Activated B cell treated with CpG ODN at 0.5 μM for 24 hours (primary cell): ENCODE measurements around the gene DMRTA2. TPM values are rescaled to one million over a fixed set of nuclear protein-coding genes. Genes with fewer than 3 reads are reported as not detected.

ENCODE experiments used
- ATAC-seq: fragments of 200-7000 bp; cut with Tn5 transposase; one replicate; pipeline ENCODE4 v1.10.0; 2021; ENCODE audit warnings: low read depth, mild to moderate bottlenecking, moderate library complexity
- CTCF ChIA-PET: fragments of 350-600 bp; sonication (Branson Sonifier 250); formaldehyde crosslinking; loops from one replicate; lab custom pipeline; 2021; ENCODE audit warnings: antibody characterized with exemption; lab: Charles Lee
- POLR2A ChIA-PET: fragments of 350-600 bp; sonication (Branson Sonifier 250); formaldehyde crosslinking; loops from one replicate; lab custom pipeline; 2021; ENCODE audit warnings: antibody characterized with exemption; lab: Charles Lee
- DNase-seq: peaks from one replicate; pipeline ENCODE4 v3.0.0; 2022
- H3K27ac Mint-ChIP-seq: one replicate; pipeline ENCODE4 v1.8.0; 2020; ENCODE audit warnings: mixed read lengths
- H3K27me3 Mint-ChIP-seq: one replicate; pipeline ENCODE4 v1.8.0; 2021; ENCODE audit warnings: mixed read lengths
- H3K36me3 Mint-ChIP-seq: one replicate; pipeline ENCODE4 v1.8.0; 2021; ENCODE audit warnings: low read depth, mixed read lengths
- H3K4me1 Mint-ChIP-seq: one replicate; pipeline ENCODE4 v1.8.0; 2021; ENCODE audit warnings: mixed read lengths
- H3K4me3 Mint-ChIP-seq: one replicate; pipeline ENCODE4 v1.8.0; 2020; ENCODE audit warnings: mild to moderate bottlenecking, mixed read lengths
- H3K9me3 Mint-ChIP-seq: one replicate; pipeline ENCODE4 v1.8.0; 2020; ENCODE audit warnings: mixed read lengths
- CTCF ChIP-seq: fragments of 200-600 bp; IDR thresholded peaks from one replicate; pipeline ENCODE4 v1.8.0; 2022; ENCODE audit warnings: antibody characterized with exemption, mild to moderate bottlenecking
- intact Hi-C: fragments of 100-400 bp; cut with micrococcal nuclease; formaldehyde crosslinking; loops from one replicate; pipeline ENCODE4 v1.15.1; 2024
- total RNA-seq: library from RNA; stranded (reverse); gene quantifications from 2 replicates; pipeline ENCODE4 v1.2.3, GENCODE V29; 2022

DMRTA2 gene
- total RNA-seq, 1 donor from 2014 or later, result not detected

DNA sequence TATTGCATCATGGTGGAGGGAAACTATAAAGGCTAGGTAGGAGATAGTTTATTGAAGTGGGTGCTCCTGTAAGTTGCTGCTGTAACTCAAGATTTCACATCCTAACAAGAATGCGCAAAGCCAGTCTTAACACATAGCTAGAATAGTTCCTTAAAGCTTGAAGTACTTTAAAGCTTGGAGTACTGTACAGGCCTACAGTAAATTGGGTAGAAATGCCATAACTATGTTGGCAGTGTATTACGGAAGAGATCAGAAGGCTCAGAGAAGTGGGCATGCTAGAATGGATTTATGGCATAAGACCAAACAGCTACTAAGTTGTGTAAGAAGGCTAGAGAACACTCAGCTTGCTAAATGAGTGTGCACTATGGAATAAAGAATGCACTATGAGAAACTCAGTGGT, 44.5 kb downstream of the DMRTA2 start:
- DNase-seq (no peak), ATAC-seq (no peak)
- intact Hi-C loops, result no loop called here
- Mint-ChIP-seq H3K4me3 (no peak overlapping the region), H3K27ac (no peak overlapping the region), H3K36me3 (no peaks in the 10 kb centered on the region), H3K4me1 (no peaks in the 10 kb centered on the region), H3K27me3 (peaks cover 4% of the 10 kb centered on the region), H3K9me3 (peaks cover 13% of the 10 kb centered on the region)
- ChIA-PET CTCF (interaction anchor here (1.0 to 1.1 kb wide), 2 partner anchors 11 to 15 kb away, joined by 3 to 4 read pairs; no protein-coding TSS in a partner anchor), POLR2A (no interaction called here)
- no peak for TF ChIP-seq CTCF

DNA sequence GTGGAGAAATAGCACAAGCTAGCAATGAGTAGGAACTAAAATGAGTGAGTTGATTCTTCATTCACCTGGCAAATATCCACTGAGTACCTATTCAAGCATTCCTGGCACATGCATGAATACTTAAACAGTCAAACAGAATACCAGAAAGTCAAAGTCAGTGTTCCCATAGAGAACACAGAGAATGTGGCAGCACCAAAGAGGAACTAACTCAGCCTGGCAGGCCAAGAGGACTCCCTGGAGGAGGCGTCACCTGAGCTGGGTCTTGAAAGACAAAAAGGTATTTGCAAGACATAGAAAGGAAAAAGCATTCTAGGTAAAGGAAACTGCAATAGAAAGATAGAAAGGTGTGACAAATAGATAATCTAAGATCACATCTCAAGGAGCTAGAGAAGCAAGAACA, 49.7 kb downstream of the DMRTA2 start:
- Mint-ChIP-seq H3K27me3 (peaks cover 20% of the 10 kb centered on the region), H3K9me3 (peaks cover 15% of the 10 kb centered on the region), H3K4me1 (no peaks in the 10 kb centered on the region), H3K27ac (no peak overlapping the region), H3K36me3 (no peaks in the 10 kb centered on the region), H3K4me3 (no peak overlapping the region)
- intact Hi-C loops, result no loop called here
- no peak for TF ChIP-seq CTCF
- ATAC-seq (no peak), DNase-seq (no peak)
- POLR2A ChIA-PET, result no interaction called here
- CTCF ChIA-PET, result no interaction called here

DNA sequence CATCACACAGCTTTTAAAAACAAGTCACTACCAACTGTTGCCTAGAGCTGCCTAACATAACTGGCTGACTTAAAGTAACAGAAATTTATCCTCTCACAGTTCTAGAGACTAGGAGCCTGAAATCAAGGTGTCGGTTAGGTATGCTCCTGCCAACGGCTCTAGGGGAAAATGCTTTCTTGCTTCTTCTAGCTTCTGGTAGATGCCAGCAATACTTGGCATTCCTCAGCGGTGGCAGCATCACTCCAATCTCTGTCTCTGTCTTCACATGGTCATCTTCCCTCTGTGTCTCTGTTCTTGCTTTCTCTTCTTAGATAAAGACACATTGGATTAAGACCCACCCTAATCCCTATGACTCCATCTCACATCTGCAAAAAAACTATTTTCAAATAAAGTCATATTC, 51.5 kb downstream of the DMRTA2 start:
- Mint-ChIP-seq H3K4me3 (no peak overlapping the region), H3K4me1 (no peaks in the 10 kb centered on the region), H3K9me3 (peaks cover 15% of the 10 kb centered on the region), H3K36me3 (no peaks in the 10 kb centered on the region), H3K27me3 (peaks cover 22% of the 10 kb centered on the region), H3K27ac (no peak overlapping the region)
- POLR2A ChIA-PET, result no interaction called here
- DNase-seq, result no peak
- CTCF ChIA-PET, result no interaction called here
- ATAC-seq, result no peak
- intact Hi-C loops, result no loop called here
- no peak for TF ChIP-seq CTCF

DNA sequence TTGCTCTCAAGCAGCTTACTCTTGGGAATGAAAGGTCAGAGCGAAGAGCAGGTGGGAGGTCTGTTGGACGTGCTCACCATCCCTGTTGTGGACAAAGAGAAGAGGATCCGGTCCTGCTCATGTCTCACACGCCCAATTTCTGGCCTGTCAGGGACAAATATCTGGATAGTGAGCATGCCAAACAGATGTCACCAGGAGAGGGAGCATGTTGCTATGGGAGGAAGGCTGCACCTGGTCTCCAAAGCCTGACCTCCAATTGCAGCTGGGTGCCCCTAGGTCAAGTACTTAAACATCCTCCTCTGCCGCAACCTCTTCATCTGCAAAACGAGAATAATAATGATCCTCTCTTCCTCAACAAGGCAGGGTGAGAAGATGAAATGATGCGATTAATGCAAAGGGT, 53.4 kb downstream of the DMRTA2 start:
- intact Hi-C loops, result loop anchor here (5.0 kb wide), 1 partner anchor 1632 kb away; no protein-coding TSS in a partner anchor
- no peak overlapping the region for H3K4me3 Mint-ChIP-seq
- DNase-seq (no peak), ATAC-seq (no peak)
- ChIA-PET CTCF (interaction anchor here (1.5 kb wide), 1 partner anchor 334 kb away, joined by 4 read pairs; no protein-coding TSS in a partner anchor), POLR2A (no interaction called here)
- no peak for TF ChIP-seq CTCF
- peaks cover 25% of the 10 kb centered on the region for H3K27me3 Mint-ChIP-seq
- no peak overlapping the region for H3K27ac Mint-ChIP-seq
- no peaks in the 10 kb centered on the region for H3K36me3 Mint-ChIP-seq
- H3K4me1 Mint-ChIP-seq, result no peaks in the 10 kb centered on the region
- peaks cover 11% of the 10 kb centered on the region for H3K9me3 Mint-ChIP-seq

DNA sequence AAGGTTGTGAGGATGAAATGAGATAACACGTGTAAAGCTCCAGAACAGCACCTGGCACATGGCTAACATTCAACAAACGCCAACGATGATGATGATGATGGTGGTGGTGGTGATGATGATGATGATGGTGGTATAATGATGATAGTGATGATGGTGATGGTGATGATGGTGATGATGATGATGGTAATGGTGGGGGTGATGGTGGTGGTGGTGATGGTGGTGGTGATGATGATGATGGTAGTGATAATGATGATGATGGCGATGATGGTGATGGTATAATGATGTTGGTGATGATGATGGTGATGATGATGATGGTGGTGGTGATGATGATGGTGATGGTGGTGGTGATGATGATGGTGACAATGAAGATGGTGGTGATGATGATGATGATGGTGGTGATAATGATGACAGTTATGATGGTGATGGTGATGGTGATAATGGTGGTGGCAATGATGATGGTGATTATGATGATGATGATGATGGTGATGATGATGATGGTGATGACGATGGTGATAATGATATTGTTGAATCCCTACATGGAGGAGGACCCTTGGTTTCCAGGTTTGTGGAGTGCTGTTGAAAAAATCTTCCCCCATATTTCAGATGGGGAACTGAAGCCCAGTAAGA, 54.1 kb downstream of the DMRTA2 start:
- ChIA-PET POLR2A (no interaction called here), CTCF (interaction anchor here (0.7 to 1.5 kb wide), 2 partner anchors 334 to 336 kb away, joined by 4 to 5 read pairs; no protein-coding TSS in a partner anchor)
- DNase-seq, result no peak
- intact Hi-C loops, result loop anchor here (5.0 kb wide), 1 partner anchor 1633 kb away; no protein-coding TSS in a partner anchor
- Mint-ChIP-seq H3K36me3 (no peaks in the 10 kb centered on the region), H3K4me3 (no peak overlapping the region), H3K27me3 (peaks cover 29% of the 10 kb centered on the region), H3K27ac (no peak overlapping the region), H3K9me3 (peaks cover 5% of the 10 kb centered on the region), H3K4me1 (no peaks in the 10 kb centered on the region)
- ATAC-seq, result no peak
- no peak for TF ChIP-seq CTCF
